Measurements from ENCODE around the gene MIGA2.

- TF ChIP-seq CTCF (IDR thresholded peaks at IDR 0.05) = no peak
- TF ChIP-seq ZFX (IDR thresholded peaks at IDR 0.05; ENCODE audit: borderline replicate concordance) = no peak
These were observed 33.6 kb downstream of the MIGA2 start for GRCh38 chr9:129069862-129070641.

All from 22Rv1 (cell line).